OCI-LY7 (cell line): ENCODE measurements around the gene GALNT14.

ENCODE experiments used
- EZH2phosphoT487 ChIP-seq: fragments of 200-600 bp; sonication (generic); IDR thresholded peaks from 2 replicates; pipeline ENCODE4 v1.6.1; 2018; ENCODE audit warnings: low read depth, borderline replicate concordance, mild to moderate bottlenecking, mixed run types, antibody characterized with exemption, low read length, moderate library complexity, mixed read lengths
- TF ChIP-seq, protein P1 (sequence below): fragments of 200-600 bp; sonication (generic); conservative IDR thresholded peaks from 2 replicates; pipeline ENCODE4 v1.5.1; 2014; ENCODE audit warnings: mild to moderate bottlenecking, antibody characterized with exemption, low read length, moderate library complexity, mixed read lengths

GRCh38 chr2:31055938-31056337 lies 82.3 kb downstream of the GALNT14 start:
- TF ChIP-seq, protein P1, sequence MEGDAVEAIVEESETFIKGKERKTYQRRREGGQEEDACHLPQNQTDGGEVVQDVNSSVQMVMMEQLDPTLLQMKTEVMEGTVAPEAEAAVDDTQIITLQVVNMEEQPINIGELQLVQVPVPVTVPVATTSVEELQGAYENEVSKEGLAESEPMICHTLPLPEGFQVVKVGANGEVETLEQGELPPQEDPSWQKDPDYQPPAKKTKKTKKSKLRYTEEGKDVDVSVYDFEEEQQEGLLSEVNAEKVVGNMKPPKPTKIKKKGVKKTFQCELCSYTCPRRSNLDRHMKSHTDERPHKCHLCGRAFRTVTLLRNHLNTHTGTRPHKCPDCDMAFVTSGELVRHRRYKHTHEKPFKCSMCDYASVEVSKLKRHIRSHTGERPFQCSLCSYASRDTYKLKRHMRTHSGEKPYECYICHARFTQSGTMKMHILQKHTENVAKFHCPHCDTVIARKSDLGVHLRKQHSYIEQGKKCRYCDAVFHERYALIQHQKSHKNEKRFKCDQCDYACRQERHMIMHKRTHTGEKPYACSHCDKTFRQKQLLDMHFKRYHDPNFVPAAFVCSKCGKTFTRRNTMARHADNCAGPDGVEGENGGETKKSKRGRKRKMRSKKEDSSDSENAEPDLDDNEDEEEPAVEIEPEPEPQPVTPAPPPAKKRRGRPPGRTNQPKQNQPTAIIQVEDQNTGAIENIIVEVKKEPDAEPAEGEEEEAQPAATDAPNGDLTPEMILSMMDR, result no peak
- TF ChIP-seq EZH2phosphoT487, result no peak
